ENCODE results near the gene C1orf35. TPM values are rescaled to one million over a fixed set of nuclear protein-coding genes. Genes with fewer than 3 reads are reported as not detected.

The C1orf35 gene
- total RNA-seq, 1 donor from 2014 or later: 17.1 TPM

GRCh38 chr1:228092342-228093049 is 10.6 kb downstream of the C1orf35 start:
- Histone ChIP-seq H3K36me3 (ENCODE audit: control insufficient read depth, insufficient read depth, low read length) (peaks cover 21% of the 10 kb centered on the region), H3K4me3 (ENCODE audit: low read depth, low read length) (no peak overlapping the region), H3K27me3 (ENCODE audit: control insufficient read depth, insufficient read depth, low read length) (no peaks in the 10 kb centered on the region)
- FAIRE-seq: no peak
- TF ChIP-seq, protein P1, sequence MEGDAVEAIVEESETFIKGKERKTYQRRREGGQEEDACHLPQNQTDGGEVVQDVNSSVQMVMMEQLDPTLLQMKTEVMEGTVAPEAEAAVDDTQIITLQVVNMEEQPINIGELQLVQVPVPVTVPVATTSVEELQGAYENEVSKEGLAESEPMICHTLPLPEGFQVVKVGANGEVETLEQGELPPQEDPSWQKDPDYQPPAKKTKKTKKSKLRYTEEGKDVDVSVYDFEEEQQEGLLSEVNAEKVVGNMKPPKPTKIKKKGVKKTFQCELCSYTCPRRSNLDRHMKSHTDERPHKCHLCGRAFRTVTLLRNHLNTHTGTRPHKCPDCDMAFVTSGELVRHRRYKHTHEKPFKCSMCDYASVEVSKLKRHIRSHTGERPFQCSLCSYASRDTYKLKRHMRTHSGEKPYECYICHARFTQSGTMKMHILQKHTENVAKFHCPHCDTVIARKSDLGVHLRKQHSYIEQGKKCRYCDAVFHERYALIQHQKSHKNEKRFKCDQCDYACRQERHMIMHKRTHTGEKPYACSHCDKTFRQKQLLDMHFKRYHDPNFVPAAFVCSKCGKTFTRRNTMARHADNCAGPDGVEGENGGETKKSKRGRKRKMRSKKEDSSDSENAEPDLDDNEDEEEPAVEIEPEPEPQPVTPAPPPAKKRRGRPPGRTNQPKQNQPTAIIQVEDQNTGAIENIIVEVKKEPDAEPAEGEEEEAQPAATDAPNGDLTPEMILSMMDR (IDR thresholded peaks at IDR 0.05; ENCODE audit: insufficient read depth, low read length, severe bottlenecking): no peak
- DNase-seq (ENCODE audit: low read depth): no peak

- TF ChIP-seq, protein P1 (IDR thresholded peaks at IDR 0.05; ENCODE audit: insufficient read depth, low read length, severe bottlenecking): no peak
- Histone ChIP-seq H3K27me3 (ENCODE audit: control insufficient read depth, insufficient read depth, low read length) (no peaks in the 10 kb centered on the region), H3K36me3 (ENCODE audit: control insufficient read depth, insufficient read depth, low read length) (peaks cover 14% of the 10 kb centered on the region), H3K4me3 (ENCODE audit: low read depth, low read length) (no peak overlapping the region)
- DNase-seq (ENCODE audit: low read depth): no peak
- no peak for FAIRE-seq
These were observed 12.0 kb downstream of the C1orf35 start for GRCh38 chr1:228091084-228091483.

GRCh38 chr1:228090613-228091081 is 12.5 kb downstream of the C1orf35 start:
- Histone ChIP-seq H3K27me3 (ENCODE audit: control insufficient read depth, insufficient read depth, low read length) (no peaks in the 10 kb centered on the region), H3K36me3 (ENCODE audit: control insufficient read depth, insufficient read depth, low read length) (peaks cover 14% of the 10 kb centered on the region), H3K4me3 (ENCODE audit: low read depth, low read length) (no peak overlapping the region)
- FAIRE-seq (no peak), DNase-seq (ENCODE audit: low read depth) (peak; percentile 38)
- TF ChIP-seq, protein P1 (IDR thresholded peaks at IDR 0.05; ENCODE audit: insufficient read depth, low read length, severe bottlenecking): no peak

GRCh38 chr1:228089519-228090380 is 13.4 kb downstream of the C1orf35 start:
- TF ChIP-seq, protein P1 (IDR thresholded peaks at IDR 0.05; ENCODE audit: insufficient read depth, low read length, severe bottlenecking): no peak
- H3K4me3 ChIP-seq (ENCODE audit: low read depth, low read length): no peak overlapping the region
- FAIRE-seq (no peak), DNase-seq (ENCODE audit: low read depth) (no peak)
- no peaks in the 10 kb centered on the region for H3K27me3 ChIP-seq (ENCODE audit: control insufficient read depth, insufficient read depth, low read length)
- H3K36me3 ChIP-seq (ENCODE audit: control insufficient read depth, insufficient read depth, low read length): peaks cover 14% of the 10 kb centered on the region

DNA sequence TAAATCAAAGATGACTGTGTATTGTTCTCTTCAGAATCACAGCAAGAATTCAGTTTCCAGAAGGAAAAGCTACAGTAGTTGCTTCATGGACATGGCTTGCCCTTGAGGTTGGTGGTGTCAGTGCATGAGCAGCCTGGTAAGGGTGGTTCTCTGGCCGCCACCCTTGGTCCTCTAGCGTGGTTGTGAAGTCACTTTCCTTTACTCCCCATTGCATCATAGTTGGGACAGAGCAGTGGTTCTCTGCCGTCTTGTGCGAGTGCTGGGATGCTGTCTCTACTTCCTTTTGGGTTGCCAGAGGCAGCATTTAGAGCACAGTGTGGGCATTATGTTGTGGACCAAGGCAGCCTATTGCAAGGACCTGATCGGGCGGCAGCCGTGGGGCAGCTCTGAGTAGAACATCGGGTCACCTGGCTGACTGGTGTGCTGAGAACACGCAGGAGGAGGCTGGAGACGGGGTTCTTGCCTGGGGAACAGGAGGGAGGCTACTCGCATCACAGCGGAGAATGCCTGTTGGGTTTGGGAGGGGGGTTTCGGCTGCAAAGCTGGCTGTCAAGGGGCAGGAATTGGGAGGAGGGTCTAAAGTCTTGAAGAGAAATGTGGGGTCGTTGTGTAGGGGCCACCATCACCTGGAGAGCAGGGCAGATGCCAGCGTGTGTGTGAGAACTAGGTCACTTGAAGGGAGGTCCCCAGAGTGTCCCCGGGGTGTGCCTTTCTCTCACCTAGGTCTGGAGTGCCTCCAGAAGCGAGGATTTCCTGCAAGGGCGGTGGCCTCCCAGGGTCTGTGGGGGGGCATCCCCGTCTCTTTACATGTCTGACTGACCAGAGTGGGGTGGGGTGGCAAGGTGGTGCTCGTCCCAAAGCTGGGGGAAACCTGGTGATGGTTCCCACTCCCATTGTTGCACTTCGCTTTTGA is 14.3 kb downstream of the C1orf35 start:
- TF ChIP-seq, protein P1 (IDR thresholded peaks at IDR 0.05; ENCODE audit: insufficient read depth, low read length, severe bottlenecking): no peak
- FAIRE-seq (no peak), DNase-seq (ENCODE audit: low read depth) (no peak)
- Histone ChIP-seq H3K27me3 (ENCODE audit: control insufficient read depth, insufficient read depth, low read length) (no peaks in the 10 kb centered on the region), H3K36me3 (ENCODE audit: control insufficient read depth, insufficient read depth, low read length) (peaks cover 14% of the 10 kb centered on the region), H3K4me3 (ENCODE audit: low read depth, low read length) (no peak overlapping the region)

All from bronchial epithelial cell (primary cell).